IMR-90 (cell line): ENCODE results near the gene NLRP1. TPM values are rescaled to one million over a fixed set of nuclear protein-coding genes. Genes with fewer than 3 reads are reported as not detected.

ENCODE experiments used
- ATAC-seq: fragments of 200-7000 bp; cut with Tn5 transposase; 2 replicates; pipeline ENCODE4 v1.9.1; 2020; ENCODE audit warnings: low read depth, mild to moderate bottlenecking, moderate library complexity
- BruUV-seq: library from RNA; stranded (reverse); fragments of 400-500 nt; replicated peaks from 2 replicates; lab custom pipeline; 2021; lab: Mats Ljungman, UMichigan
- CTCF ChIA-PET: fragments of 300-600 bp; formaldehyde crosslinking; extraction: SDS; loops from one replicate; lab custom pipeline; 2021; ENCODE audit warnings: antibody characterized with exemption; lab: Yijun Ruan, JAX
- POLR2A ChIA-PET: fragments of 300-600 bp; sonication (Branson Sonifier 250); formaldehyde crosslinking; loops from one replicate; lab custom pipeline; 2022; ENCODE audit warnings: antibody characterized with exemption; ENCODE audit not compliant: unreplicated experiment; lab: Charles Lee
- DNase-seq: peaks from one replicate; pipeline ENCODE4 v3.0.0; 2013
- H2AFZ ChIP-seq: replicated peaks from 2 replicates; pipeline ENCODE3; 2013; ENCODE audit warnings: low read length, mild to moderate bottlenecking; ENCODE audit not compliant: poor library complexity
- H2AK5ac ChIP-seq: 2 replicates; pipeline ENCODE4 v1.6.1; 2013; ENCODE audit warnings: low read depth, low read length, inconsistent platforms
- H2AK9ac ChIP-seq: replicated peaks from 2 replicates; pipeline ENCODE3; 2013; ENCODE audit warnings: mild to moderate bottlenecking, low read depth, low read length, moderate library complexity; ENCODE audit not compliant: poor library complexity
- H2BK120ac ChIP-seq: 2 replicates; pipeline ENCODE4 v1.6.1; 2013; ENCODE audit warnings: low read depth, low read length, inconsistent platforms
- H2BK15ac ChIP-seq: 3 replicates; pipeline ENCODE4 v1.6.1; 2013; ENCODE audit warnings: low read depth, low read length, inconsistent platforms
- H2BK20ac ChIP-seq: 2 replicates; pipeline ENCODE4 v1.6.1; 2013; ENCODE audit warnings: low read depth, mild to moderate bottlenecking, inconsistent platforms, low read length, moderate library complexity
- H2BK5ac ChIP-seq: 2 replicates; pipeline ENCODE4 v1.6.1; 2013; ENCODE audit warnings: mild to moderate bottlenecking, low read depth, low read length, inconsistent platforms; ENCODE audit not compliant: poor library complexity, severe bottlenecking
- H3K14ac ChIP-seq: replicated peaks from 2 replicates; pipeline ENCODE4 v1.6.1; 2013; ENCODE audit warnings: low read depth, low read length, inconsistent platforms
- H3K18ac ChIP-seq: 2 replicates; pipeline ENCODE4 v1.6.1; 2013; ENCODE audit warnings: low read depth, low read length, control low read depth
- H3K23ac ChIP-seq: 2 replicates; pipeline ENCODE4 v1.6.1; 2013; ENCODE audit warnings: low read depth, low read length, inconsistent platforms
- H3K27ac ChIP-seq: 2 replicates; pipeline ENCODE4 v1.5.1; 2013; ENCODE audit warnings: mild to moderate bottlenecking, control low read depth, low read length; ENCODE audit not compliant: insufficient read depth
- H3K27me3 ChIP-seq: 2 replicates; pipeline ENCODE4 v1.6.1; 2013; ENCODE audit warnings: low read length; ENCODE audit not compliant: control insufficient read depth, insufficient read depth
- H3K36me3 ChIP-seq: 2 replicates; pipeline ENCODE4 v1.6.1; 2013; ENCODE audit warnings: low read length, mixed read lengths; ENCODE audit not compliant: control insufficient read depth, insufficient read depth
- H3K4ac ChIP-seq: 2 replicates; pipeline ENCODE4 v1.6.1; 2013; ENCODE audit warnings: low read depth, low read length, inconsistent platforms
- H3K4me1 ChIP-seq: 2 replicates; pipeline ENCODE4 v1.6.1; 2013; ENCODE audit warnings: low read length, mixed read lengths; ENCODE audit not compliant: control insufficient read depth, insufficient read depth
- H3K4me2 ChIP-seq: 2 replicates; pipeline ENCODE4 v1.6.1; 2013; ENCODE audit warnings: low read depth, mild to moderate bottlenecking, control low read depth, low read length, moderate library complexity
- H3K4me3 ChIP-seq: 2 replicates; pipeline ENCODE4 v1.5.1; 2013; ENCODE audit warnings: low read depth, mild to moderate bottlenecking, control low read depth, low read length, moderate library complexity; ENCODE audit not compliant: insufficient read depth
- H3K56ac ChIP-seq: 2 replicates; pipeline ENCODE4 v1.6.1; 2013; ENCODE audit warnings: low read length, inconsistent platforms; ENCODE audit not compliant: insufficient read depth; ENCODE audit errors: extremely low read depth
- H3K79me1 ChIP-seq, 2 experiments: 2 replicates each; pipeline ENCODE4 v1.6.1; 2013; ENCODE audit warnings: low read length in 2 of 2, inconsistent platforms in 1 of 2, low read depth in 1 of 2
- H3K9ac ChIP-seq: 2 replicates; pipeline ENCODE4 v1.6.1; 2013; ENCODE audit warnings: low read depth, low read length, control low read depth
- H3K9me1 ChIP-seq: 2 replicates; pipeline ENCODE4 v1.6.1; 2013; ENCODE audit warnings: low read length, inconsistent platforms; ENCODE audit not compliant: insufficient read depth
- H3K9me3 ChIP-seq: 2 replicates; pipeline ENCODE4 v1.6.1; 2013; ENCODE audit warnings: low read length; ENCODE audit not compliant: control insufficient read depth, insufficient read depth
- H4K20me1 ChIP-seq: 2 replicates; pipeline ENCODE4 v1.6.1; 2013; ENCODE audit warnings: low read length, inconsistent platforms; ENCODE audit not compliant: insufficient read depth
- H4K5ac ChIP-seq: 2 replicates; pipeline ENCODE4 v1.6.1; 2013; ENCODE audit warnings: mild to moderate bottlenecking, low read depth, low read length, control low read depth
- H4K8ac ChIP-seq, 2 experiments: 2 replicates each; pipeline ENCODE4 v1.6.1; 2013; ENCODE audit warnings: low read depth in 2 of 2, low read length in 2 of 2, control low read depth in 1 of 2, inconsistent platforms in 1 of 2
- H4K91ac ChIP-seq: 2 replicates; pipeline ENCODE4 v1.6.1; 2013; ENCODE audit warnings: low read depth, low read length, inconsistent platforms; ENCODE audit not compliant: insufficient read depth
- BHLHE40 ChIP-seq: fragments of 150-350 bp; IDR thresholded peaks from 2 replicates; pipeline ENCODE4 v1.6.1; 2016; ENCODE audit warnings: mild to moderate bottlenecking, low read depth, low read length
- CEBPB ChIP-seq: IDR thresholded peaks from 2 replicates; pipeline ENCODE4 v1.6.1; 2012; ENCODE audit warnings: low read depth, low read length, improper control_type of control experiment
- CHD1 ChIP-seq: IDR thresholded peaks from 2 replicates; pipeline ENCODE4 v1.6.1; 2012; ENCODE audit warnings: low read depth, low read length, improper control_type of control experiment
- CTCF ChIP-seq: conservative IDR thresholded peaks from 2 replicates; pipeline ENCODE4 v1.5.1; 2012; ENCODE audit warnings: mild to moderate bottlenecking, low read depth, low read length, improper control_type of control experiment
- ELK1 ChIP-seq: fragments of 150-350 bp; IDR thresholded peaks from 2 replicates; pipeline ENCODE4 v1.6.1; 2016; ENCODE audit warnings: low read depth, mild to moderate bottlenecking, low read length, moderate library complexity, borderline replicate concordance
- FOS ChIP-seq: fragments of 150-350 bp; IDR thresholded peaks from 2 replicates; pipeline ENCODE4 v1.6.1; 2016; ENCODE audit warnings: low read depth, low read length
- MXI1 ChIP-seq: IDR thresholded peaks from 2 replicates; pipeline ENCODE4 v1.6.1; 2012; ENCODE audit warnings: low read depth, mild to moderate bottlenecking, low read length, moderate library complexity, borderline replicate concordance
- NFE2L2 ChIP-seq: fragments of 150-350 bp; IDR thresholded peaks from 2 replicates; pipeline ENCODE4 v1.6.1; 2016; ENCODE audit warnings: low read depth, mild to moderate bottlenecking, low read length
- RAD21 ChIP-seq: IDR thresholded peaks from 2 replicates; pipeline ENCODE4 v1.6.1; 2012; ENCODE audit warnings: low read length, improper control_type of control experiment
- RCOR1 ChIP-seq: IDR thresholded peaks from 2 replicates; pipeline ENCODE4 v1.6.1; 2012; ENCODE audit warnings: mild to moderate bottlenecking, low read length, improper control_type of control experiment; ENCODE audit not compliant: insufficient replicate concordance
- RFX5 ChIP-seq: IDR thresholded peaks from 2 replicates; pipeline ENCODE4 v1.8.0; 2012; ENCODE audit warnings: low read depth, mild to moderate bottlenecking, low read length, moderate library complexity
- SMC3 ChIP-seq: fragments of 150-350 bp; IDR thresholded peaks from 2 replicates; pipeline ENCODE4 v1.6.1; 2016; ENCODE audit warnings: low read depth, mild to moderate bottlenecking, antibody characterized with exemption, low read length, moderate library complexity
- USF2 ChIP-seq: fragments of 150-350 bp; IDR thresholded peaks from 2 replicates; pipeline ENCODE4 v1.6.1; 2017; ENCODE audit warnings: mild to moderate bottlenecking, antibody characterized with exemption, low read length, low read depth
- WGBS, 2 experiments: methylation state at CpG; one replicate each; pipeline versions ENCODE4 v1.1.5 to v1.1.7; 2013; ENCODE audit warnings: missing lambda C conversion rate in 2 of 2; ENCODE audit not compliant: insufficient read length in 1 of 2; ENCODE audit errors: extremely low coverage in 2 of 2; 5-methylcytosine and 5-hydroxymethylcytosine counted together
- dilution Hi-C: fragments of 300-500 bp; cut with HindIII; formaldehyde crosslinking; loops from one replicate; pipeline ENCODE4 v1.14.3; 2018; ENCODE audit warnings: low sequenced_read_pairs; ENCODE audit not compliant: unreplicated experiment
- in situ Hi-C: fragments of 300-500 bp; cut with MboI; formaldehyde crosslinking; loops from 3 replicates; pipeline ENCODE4 v1.14.3; 2019; ENCODE audit warnings: low sequenced_read_pairs, inconsistent platforms, mixed read lengths
- intact Hi-C: fragments of 100-400 bp; cut with micrococcal nuclease; formaldehyde crosslinking; loops from 2 replicates; pipeline ENCODE4 v1.10.0; 2022
- polyA plus RNA-seq, 3 experiments: library from polyadenylated mRNA; depleted of rRNA; stranded (reverse); fragments of >200 nt; gene quantifications; 2 replicates each; pipeline ENCODE4 v1.2.3, GENCODE V29; 2012; ENCODE audit warnings: low replicate concordance in 1 of 3
- total RNA-seq: library from RNA; depleted of rRNA; stranded (reverse); fragments of >200 nt; gene quantifications from 2 replicates; pipeline ENCODE4 v1.2.3, GENCODE V29; 2012

NLRP1 gene
- total and polyA plus RNA-seq, 2 of the 4 experiments (the other 2 are of a cell fraction) = 134 to 340 TPM

GRCh38 chr17:5605452-5605851 lies 21.1 kb upstream of the NLRP1 start:
- Histone ChIP-seq H3K23ac (no peak overlapping the region), H2BK120ac (no peak overlapping the region), H4K5ac (no peak overlapping the region), H4K8ac (no peak overlapping the region), H2AFZ (no peak overlapping the region), H3K18ac (no peak overlapping the region), H3K4me3 (no peak overlapping the region), H2BK15ac (no peak overlapping the region), H3K27ac (no peak overlapping the region), H2AK9ac (no peak overlapping the region), H2BK5ac (no peak overlapping the region), H3K79me1 (no peaks in the 10 kb centered on the region), H3K4me2 (no peak overlapping the region), H3K9me3 (no peaks in the 10 kb centered on the region), H4K20me1 (no peaks in the 10 kb centered on the region), H3K4ac (no peak overlapping the region), H3K36me3 (no peaks in the 10 kb centered on the region), H2AK5ac (no peak overlapping the region), H3K4me1 (no peaks in the 10 kb centered on the region), H3K56ac (no peak overlapping the region), H3K27me3 (peaks cover 7% of the 10 kb centered on the region), H4K91ac (no peak overlapping the region), H3K14ac (no peak overlapping the region), H2BK20ac (no peak overlapping the region), H3K9me1 (no peaks in the 10 kb centered on the region), H3K9ac (no peak overlapping the region)
- in situ Hi-C loops (no loop called here), dilution Hi-C loops (no loop called here), intact Hi-C loops (no loop called here)
- TF ChIP-seq ELK1 = no peak
- TF ChIP-seq CTCF = no peak
- TF ChIP-seq RAD21 = no peak
- TF ChIP-seq FOS = no peak
- TF ChIP-seq RFX5 = no peak
- TF ChIP-seq SMC3 = no peak
- no peak for TF ChIP-seq RCOR1
- no peak for TF ChIP-seq USF2
- no peak for TF ChIP-seq CHD1
- TF ChIP-seq CEBPB = no peak
- no peak for TF ChIP-seq NFE2L2
- no peak for TF ChIP-seq BHLHE40
- no peak for TF ChIP-seq MXI1
- ATAC-seq (no peak), DNase-seq (no peak)
- CTCF ChIA-PET = no interaction called here
- no TSS peak for BruUV-seq
- POLR2A ChIA-PET = no interaction called here
- WGBS, 2 experiments = no CpG with 5 or more reads among the region's 4 CpGs
